CD14-positive monocyte (primary cell): ENCODE measurements around the gene CNTNAP1. TPM values are rescaled to one million over a fixed set of nuclear protein-coding genes. Genes with fewer than 3 reads are reported as not detected.
"Not testable (repeated sequence)": the region's sequence is repeated elsewhere in the genome, so short reads cannot be mapped to it uniquely, and the experiment has no call there.

Experiments used
- DNase-seq, 3 donors: peaks; one replicate each; pipeline ENCODE4 v3.0.0-alpha.2; 2011 to 2022
- H2AFZ ChIP-seq: 2 replicates; pipeline ENCODE4 v1.6.0; 2012; ENCODE audit warnings: mild to moderate bottlenecking, low read depth, low read length, inconsistent platforms; ENCODE audit not compliant: insufficient read depth, poor library complexity, severe bottlenecking
- H3K27ac ChIP-seq, 2 donors: 1 replicate in 1 of 2; 2 replicates in 1 of 2; pipeline ENCODE4 v1.5.1; 2012 to 2013; ENCODE audit warnings: low read length in 2 of 2, control low read depth in 1 of 2, inconsistent platforms in 1 of 2, low read depth in 1 of 2, mild to moderate bottlenecking in 1 of 2
- H3K27me3 ChIP-seq, 2 donors: one replicate each; pipeline versions ENCODE4 v1.6.0 to v1.6.1; 2011 to 2013; ENCODE audit warnings: low read length in 2 of 2; ENCODE audit not compliant: control insufficient read depth in 2 of 2, insufficient read depth in 2 of 2
- H3K36me3 ChIP-seq, 2 donors: replicated peaks in 1 of 2; 1 replicate in 1 of 2; 2 replicates in 1 of 2; pipeline versions ENCODE4 v1.5.1 to v1.6.1; 2012 to 2013; ENCODE audit warnings: low read length in 2 of 2, control low read depth in 1 of 2, inconsistent platforms in 1 of 2, mild to moderate bottlenecking in 1 of 2; ENCODE audit not compliant: insufficient read depth in 2 of 2, control insufficient read depth in 1 of 2
- H3K4me1 ChIP-seq, 2 donors: 1 replicate in 1 of 2; 2 replicates in 1 of 2; pipeline versions ENCODE4 v1.5.1 to v1.6.1; 2012 to 2013; ENCODE audit warnings: low read length in 2 of 2, control low read depth in 1 of 2, inconsistent platforms in 1 of 2, mild to moderate bottlenecking in 1 of 2, moderate library complexity in 1 of 2; ENCODE audit not compliant: insufficient read depth in 2 of 2, control insufficient read depth in 1 of 2
- H3K4me2 ChIP-seq: replicated peaks from 2 replicates; pipeline ENCODE3; 2012; ENCODE audit warnings: low read length, moderate library complexity, mild to moderate bottlenecking; ENCODE audit not compliant: poor library complexity, severe bottlenecking; ENCODE audit errors: extremely low read depth
- H3K4me3 ChIP-seq, 3 experiments: fragments of 200-600 bp in 1 of 3; sonication (generic) in 1 of 3; replicated peaks in 1 of 3; 1 replicate in 2 of 3; 2 replicates in 1 of 3; pipeline ENCODE4 v1.5.1; 2011 to 2013; ENCODE audit warnings: low read length in 3 of 3, mild to moderate bottlenecking in 3 of 3, control low read depth in 2 of 3, low read depth in 2 of 3, inconsistent platforms in 1 of 3, moderate library complexity in 1 of 3
- H3K79me2 ChIP-seq: 2 replicates; pipeline ENCODE4 v1.6.0; 2012; ENCODE audit warnings: mild to moderate bottlenecking, control low read depth, inconsistent platforms, low read length, moderate library complexity; ENCODE audit not compliant: insufficient read depth
- H3K9ac ChIP-seq: 2 replicates; pipeline ENCODE4 v1.6.0; 2017; ENCODE audit warnings: low read length, mild to moderate bottlenecking; ENCODE audit not compliant: insufficient read depth, poor library complexity, severe bottlenecking
- H3K9me3 ChIP-seq, 2 donors: replicated peaks in 1 of 2; 1 replicate in 1 of 2; 2 replicates in 1 of 2; pipeline versions ENCODE4 v1.5.1 to v1.6.1; 2012 to 2013; ENCODE audit warnings: low read length in 2 of 2, control low read depth in 1 of 2; ENCODE audit not compliant: control insufficient read depth in 1 of 2, insufficient read depth in 1 of 2
- H4K20me1 ChIP-seq: 2 replicates; pipeline ENCODE4 v1.6.0; 2012; ENCODE audit warnings: mild to moderate bottlenecking, low read length, control low read depth, moderate library complexity; ENCODE audit not compliant: insufficient read depth
- H3K27ac Mint-ChIP-seq, 7 donors: one replicate each; pipeline ENCODE4 v1.8.0; 2020; ENCODE audit warnings: mild to moderate bottlenecking in 7 of 7, mixed read lengths in 7 of 7, moderate library complexity in 6 of 7, inconsistent platforms in 2 of 7
- H3K27me3 Mint-ChIP-seq, 3 donors: one replicate each; pipeline ENCODE4 v1.8.0; 2021 to 2022; ENCODE audit warnings: low read depth in 3 of 3, mild to moderate bottlenecking in 3 of 3, mixed read lengths in 3 of 3, moderate library complexity in 3 of 3, inconsistent platforms in 1 of 3
- H3K36me3 Mint-ChIP-seq, 2 donors: one replicate each; pipeline ENCODE4 v1.8.0; 2020; ENCODE audit warnings: mixed read lengths in 2 of 2, inconsistent platforms in 1 of 2, mild to moderate bottlenecking in 1 of 2
- H3K4me1 Mint-ChIP-seq: one replicate; pipeline ENCODE4 v1.8.0; 2020; ENCODE audit warnings: mild to moderate bottlenecking, mixed read lengths
- H3K4me3 Mint-ChIP-seq, 2 donors: one replicate each; pipeline ENCODE4 v1.8.0; 2020; ENCODE audit warnings: mild to moderate bottlenecking in 2 of 2, mixed read lengths in 2 of 2, moderate library complexity in 1 of 2
- H3K9me3 Mint-ChIP-seq, 7 donors: one replicate each; pipeline ENCODE4 v1.8.0; 2020 to 2022; ENCODE audit warnings: mixed read lengths in 7 of 7, mild to moderate bottlenecking in 6 of 7, moderate library complexity in 6 of 7, inconsistent platforms in 2 of 7
- WGBS: methylation state at CpG from one replicate; pipeline ENCODE4 v1.1.5; 2013; ENCODE audit warnings: missing lambda C conversion rate; ENCODE audit not compliant: insufficient coverage; 5-methylcytosine and 5-hydroxymethylcytosine counted together
- intact Hi-C, 2 donors: fragments of 100-400 bp; cut with micrococcal nuclease; formaldehyde crosslinking; loops; one replicate each; pipeline versions ENCODE4 v1.15.0 to v1.15.1; 2023
- polyA plus RNA-seq, 3 donors: library from polyadenylated mRNA; depleted of rRNA in 1 of 3; unstranded in 2 of 3; stranded (reverse) in 1 of 3; fragments of 300-500 nt in 2 of 3; fragments of >200 nt in 1 of 3; fragmentation: Illumina TruSeq in 2 of 3; gene quantifications; 1 replicate in 2 of 3; 2 replicates in 1 of 3; pipeline ENCODE4 v1.2.3, GENCODE V29; 2012 to 2021
- TF ChIP-seq, protein P1 (sequence below): fragments of 200-600 bp; IDR thresholded peaks from one replicate; pipeline ENCODE4 v1.8.0; 2022; ENCODE audit warnings: antibody characterized with exemption, mild to moderate bottlenecking

CNTNAP1 gene
- polyA plus RNA-seq, 3 donors, result 0.23 to 0.24 TPM; not detected in 1

DNA sequence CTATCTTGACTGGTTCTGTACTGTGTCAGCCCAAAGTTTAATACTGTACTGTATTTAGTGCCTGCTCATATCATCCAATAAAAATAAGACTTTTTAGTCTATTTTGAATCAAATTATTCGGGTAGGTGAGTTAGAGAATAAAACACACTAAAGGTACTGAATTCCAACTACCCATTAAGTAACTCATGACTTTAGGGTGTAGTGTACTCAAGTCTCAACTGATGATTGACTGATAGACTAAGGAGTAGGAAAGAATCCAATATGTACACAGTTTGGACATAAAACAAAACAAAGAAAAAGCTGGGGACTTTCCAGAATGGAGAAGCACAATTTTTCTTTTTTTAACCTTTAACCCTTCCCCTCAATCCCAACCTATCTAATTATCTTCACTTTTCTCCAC is 58.4 kb downstream of the CNTNAP1 start:
- peaks cover 19 to 24% of the 10 kb centered on the region in 2 donors for H3K4me1 ChIP-seq
- TF ChIP-seq, protein P1, sequence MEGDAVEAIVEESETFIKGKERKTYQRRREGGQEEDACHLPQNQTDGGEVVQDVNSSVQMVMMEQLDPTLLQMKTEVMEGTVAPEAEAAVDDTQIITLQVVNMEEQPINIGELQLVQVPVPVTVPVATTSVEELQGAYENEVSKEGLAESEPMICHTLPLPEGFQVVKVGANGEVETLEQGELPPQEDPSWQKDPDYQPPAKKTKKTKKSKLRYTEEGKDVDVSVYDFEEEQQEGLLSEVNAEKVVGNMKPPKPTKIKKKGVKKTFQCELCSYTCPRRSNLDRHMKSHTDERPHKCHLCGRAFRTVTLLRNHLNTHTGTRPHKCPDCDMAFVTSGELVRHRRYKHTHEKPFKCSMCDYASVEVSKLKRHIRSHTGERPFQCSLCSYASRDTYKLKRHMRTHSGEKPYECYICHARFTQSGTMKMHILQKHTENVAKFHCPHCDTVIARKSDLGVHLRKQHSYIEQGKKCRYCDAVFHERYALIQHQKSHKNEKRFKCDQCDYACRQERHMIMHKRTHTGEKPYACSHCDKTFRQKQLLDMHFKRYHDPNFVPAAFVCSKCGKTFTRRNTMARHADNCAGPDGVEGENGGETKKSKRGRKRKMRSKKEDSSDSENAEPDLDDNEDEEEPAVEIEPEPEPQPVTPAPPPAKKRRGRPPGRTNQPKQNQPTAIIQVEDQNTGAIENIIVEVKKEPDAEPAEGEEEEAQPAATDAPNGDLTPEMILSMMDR, result no peak
- H3K27ac Mint-ChIP-seq, result no peak overlapping the region
- intact Hi-C loops, result no loop called here
- DNase-seq, result no peak
- H3K27ac ChIP-seq, result no peak overlapping the region
- peaks cover 0 to 5% of the 10 kb centered on the region in 2 donors for H3K36me3 Mint-ChIP-seq
- peaks cover 77% of the 10 kb centered on the region for H4K20me1 ChIP-seq
- H3K9ac ChIP-seq, result no peak overlapping the region
- peaks cover 0 to 3% (median 0%) of the 10 kb centered on the region in 7 donors for H3K9me3 Mint-ChIP-seq
- peaks cover 0 to under 1% of the 10 kb centered on the region in 2 donors for H3K27me3 ChIP-seq
- H2AFZ ChIP-seq, result no peak overlapping the region
- H3K36me3 ChIP-seq, result peaks cover 0 to 4% of the 10 kb centered on the region in 2 donors
- no peaks in the 10 kb centered on the region for H3K9me3 ChIP-seq
- H3K27me3 Mint-ChIP-seq, result peaks cover 0 to 5% (median 5%) of the 10 kb centered on the region in 3 donors
- H3K4me3 ChIP-seq, result no peak overlapping the region
- H3K4me2 ChIP-seq, result no peak overlapping the region
- no peak overlapping the region for H3K4me3 Mint-ChIP-seq
- H3K4me1 Mint-ChIP-seq, result peaks cover 22% of the 10 kb centered on the region
- peaks cover 47% of the 10 kb centered on the region for H3K79me2 ChIP-seq
- no CpG with 5 or more reads among the region's 1 CpG for WGBS

DNA sequence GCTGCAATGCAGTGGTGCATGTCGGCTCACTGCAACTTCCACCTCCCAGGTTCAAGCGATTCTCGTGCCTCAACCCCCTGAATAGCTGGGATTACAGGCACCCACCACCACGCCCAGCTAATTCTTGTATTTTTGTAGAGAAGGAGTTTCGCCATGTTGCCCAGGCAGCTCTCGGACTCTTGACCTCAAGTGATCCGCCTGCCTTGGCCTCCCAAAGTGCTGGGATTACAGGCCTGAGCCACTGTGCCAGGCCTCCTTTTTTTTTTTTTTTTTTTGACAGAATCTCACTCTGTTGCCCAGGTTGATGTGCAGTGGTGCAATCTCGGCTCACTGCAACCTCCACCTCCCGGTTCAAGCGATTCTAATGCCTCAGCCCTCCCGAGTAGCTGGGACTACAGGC is 60.6 kb downstream of the CNTNAP1 start:
- peaks cover 40% of the 10 kb centered on the region for H3K79me2 ChIP-seq
- H3K4me3 ChIP-seq, H3K36me3 Mint-ChIP-seq, intact Hi-C loops, H3K9me3 Mint-ChIP-seq, H3K36me3 ChIP-seq, H3K4me3 Mint-ChIP-seq, H2AFZ ChIP-seq, H3K9me3 ChIP-seq, H3K27ac ChIP-seq, H3K27me3 ChIP-seq, DNase-seq, H3K9ac ChIP-seq, H3K4me2 ChIP-seq: not testable (repeated sequence)
- 100% methylated on average over 4 of the region's 11 CpGs for WGBS
- H3K4me1 ChIP-seq, result peaks cover 15 to 18% of the 10 kb centered on the region in 2 donors
- H3K27ac Mint-ChIP-seq, result peak overlapping the region in 1 of 7 donors; percentile 44
- H3K4me1 Mint-ChIP-seq, result peaks cover 15% of the 10 kb centered on the region
- H3K27me3 Mint-ChIP-seq, result peaks cover 8 to 14% (median 12%) of the 10 kb centered on the region in 3 donors
- H4K20me1 ChIP-seq, result peaks cover 57% of the 10 kb centered on the region
